ENCODE data around the gene ARRDC5.

GRCh38 chr19:4867534-4868285, 35.0 kb downstream of the ARRDC5 start, which contains the start of gene PLIN3:
- TF ChIP-seq, protein P1, sequence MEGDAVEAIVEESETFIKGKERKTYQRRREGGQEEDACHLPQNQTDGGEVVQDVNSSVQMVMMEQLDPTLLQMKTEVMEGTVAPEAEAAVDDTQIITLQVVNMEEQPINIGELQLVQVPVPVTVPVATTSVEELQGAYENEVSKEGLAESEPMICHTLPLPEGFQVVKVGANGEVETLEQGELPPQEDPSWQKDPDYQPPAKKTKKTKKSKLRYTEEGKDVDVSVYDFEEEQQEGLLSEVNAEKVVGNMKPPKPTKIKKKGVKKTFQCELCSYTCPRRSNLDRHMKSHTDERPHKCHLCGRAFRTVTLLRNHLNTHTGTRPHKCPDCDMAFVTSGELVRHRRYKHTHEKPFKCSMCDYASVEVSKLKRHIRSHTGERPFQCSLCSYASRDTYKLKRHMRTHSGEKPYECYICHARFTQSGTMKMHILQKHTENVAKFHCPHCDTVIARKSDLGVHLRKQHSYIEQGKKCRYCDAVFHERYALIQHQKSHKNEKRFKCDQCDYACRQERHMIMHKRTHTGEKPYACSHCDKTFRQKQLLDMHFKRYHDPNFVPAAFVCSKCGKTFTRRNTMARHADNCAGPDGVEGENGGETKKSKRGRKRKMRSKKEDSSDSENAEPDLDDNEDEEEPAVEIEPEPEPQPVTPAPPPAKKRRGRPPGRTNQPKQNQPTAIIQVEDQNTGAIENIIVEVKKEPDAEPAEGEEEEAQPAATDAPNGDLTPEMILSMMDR (IDR thresholded peaks at IDR 0.05; ENCODE audit: control extremely low read depth in 1 of 3, insufficient read depth in 1 of 3, low read depth in 1 of 3, low read length in 3 of 3) = no peak
- TF ChIP-seq TEAD4 (IDR thresholded peaks at IDR 0.05; ENCODE audit: low read depth, low read length) (no peak), JUND (IDR thresholded peaks at IDR 0.05; ENCODE audit: low read length) (no peak), POLR2A (IDR thresholded peaks at IDR 0.05; ENCODE audit: control extremely low read depth in 1 of 2, low read depth in 2 of 2, low read length in 2 of 2) (no peak), GABPA (IDR thresholded peaks at IDR 0.05; ENCODE audit: borderline replicate concordance, insufficient read depth, low read length) (no peak)

Measured in H1 (cell line).